ENCODE measurements around the gene CCDC88B. TPM values are rescaled to one million over a fixed set of nuclear protein-coding genes. Genes with fewer than 3 reads are reported as not detected.
"Not testable (repeated sequence)": the region's sequence is repeated elsewhere in the genome, so short reads cannot be mapped to it uniquely, and the experiment has no call there.

CCDC88B gene
- total and polyA plus RNA-seq, 2 experiments from 2014 or later, result 6.8 to 12.1 TPM

DNA sequence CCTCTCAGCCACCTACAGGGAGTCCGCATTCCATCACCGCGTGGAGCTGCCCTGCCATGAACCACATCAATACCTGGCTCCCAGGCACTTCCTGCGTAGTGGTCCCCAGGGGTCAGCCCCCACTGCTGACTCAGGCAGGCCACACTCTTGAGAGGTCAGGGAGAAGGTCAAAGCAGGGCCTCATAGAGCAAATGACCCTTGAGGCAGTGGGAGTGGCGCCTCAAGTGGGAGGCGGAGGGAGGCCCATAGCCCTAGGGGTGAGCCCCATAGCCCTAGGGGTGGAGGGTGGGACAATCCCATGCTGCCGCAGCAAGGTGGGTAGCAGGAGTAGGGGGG is 17.1 kb upstream of the CCDC88B start:
- Mint-ChIP-seq H3K9me3 (no peaks in the 10 kb centered on the region), H3K27me3 (ENCODE audit: insufficient read depth, low read depth, poor library complexity) (peaks cover 9% of the 10 kb centered on the region), H3K27ac (no peak overlapping the region), H3K4me1 (peaks cover 19% of the 10 kb centered on the region), H3K4me3 (no peak overlapping the region), H3K36me3 (ENCODE audit: low read depth) (peaks cover 25% of the 10 kb centered on the region)
- no peak overlapping the region for H3K4me2 ChIP-seq
- TF ChIP-seq, protein P1, sequence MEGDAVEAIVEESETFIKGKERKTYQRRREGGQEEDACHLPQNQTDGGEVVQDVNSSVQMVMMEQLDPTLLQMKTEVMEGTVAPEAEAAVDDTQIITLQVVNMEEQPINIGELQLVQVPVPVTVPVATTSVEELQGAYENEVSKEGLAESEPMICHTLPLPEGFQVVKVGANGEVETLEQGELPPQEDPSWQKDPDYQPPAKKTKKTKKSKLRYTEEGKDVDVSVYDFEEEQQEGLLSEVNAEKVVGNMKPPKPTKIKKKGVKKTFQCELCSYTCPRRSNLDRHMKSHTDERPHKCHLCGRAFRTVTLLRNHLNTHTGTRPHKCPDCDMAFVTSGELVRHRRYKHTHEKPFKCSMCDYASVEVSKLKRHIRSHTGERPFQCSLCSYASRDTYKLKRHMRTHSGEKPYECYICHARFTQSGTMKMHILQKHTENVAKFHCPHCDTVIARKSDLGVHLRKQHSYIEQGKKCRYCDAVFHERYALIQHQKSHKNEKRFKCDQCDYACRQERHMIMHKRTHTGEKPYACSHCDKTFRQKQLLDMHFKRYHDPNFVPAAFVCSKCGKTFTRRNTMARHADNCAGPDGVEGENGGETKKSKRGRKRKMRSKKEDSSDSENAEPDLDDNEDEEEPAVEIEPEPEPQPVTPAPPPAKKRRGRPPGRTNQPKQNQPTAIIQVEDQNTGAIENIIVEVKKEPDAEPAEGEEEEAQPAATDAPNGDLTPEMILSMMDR (conservative IDR thresholded peaks at IDR 0.05; ENCODE audit: low read depth in 2 of 2), result peak in 1 of 2 experiments; percentile 0; a peak in 1 of 4 replicates
- no peak for TF ChIP-seq ZNF331 (CRISPR knock-in tag; IDR thresholded peaks at IDR 0.05; ENCODE audit: low read depth)
- peaks cover 3% of the 10 kb centered on the region; the same call in 1 of the 2 replicates for H3K36me3 ChIP-seq (ENCODE audit: insufficient read depth)
- 0 out of 2 replicates have a peak, but pooled peaks cover 4% of the 10 kb centered on the region for H3F3A ChIP-seq (replicated peaks; ENCODE audit: low read depth)
- H3K79me2 ChIP-seq (replicated peaks; ENCODE audit: insufficient read depth), result peaks cover 9% of the 10 kb centered on the region; the same call in 1 of the 2 replicates
- H4K20me1 ChIP-seq (replicated peaks; ENCODE audit: insufficient read depth), result no peaks in the 10 kb centered on the region
- H3K4me1 ChIP-seq (ENCODE audit: insufficient read depth), result peaks cover 12% of the 10 kb centered on the region
- H3K4me3 ChIP-seq, result no peak overlapping the region
- ATAC-seq (no peak), DNase-seq (ENCODE audit: low spot score) (no peak)
- no peaks in the 10 kb centered on the region for H3K9me2 ChIP-seq (ENCODE audit: insufficient read depth)
- no peaks in the 10 kb centered on the region for H3K27me3 ChIP-seq (ENCODE audit: insufficient read depth)
- H3K27ac ChIP-seq (ENCODE audit: low read depth), result no peak overlapping the region
- no peak overlapping the region for H2AFZ ChIP-seq

DNA sequence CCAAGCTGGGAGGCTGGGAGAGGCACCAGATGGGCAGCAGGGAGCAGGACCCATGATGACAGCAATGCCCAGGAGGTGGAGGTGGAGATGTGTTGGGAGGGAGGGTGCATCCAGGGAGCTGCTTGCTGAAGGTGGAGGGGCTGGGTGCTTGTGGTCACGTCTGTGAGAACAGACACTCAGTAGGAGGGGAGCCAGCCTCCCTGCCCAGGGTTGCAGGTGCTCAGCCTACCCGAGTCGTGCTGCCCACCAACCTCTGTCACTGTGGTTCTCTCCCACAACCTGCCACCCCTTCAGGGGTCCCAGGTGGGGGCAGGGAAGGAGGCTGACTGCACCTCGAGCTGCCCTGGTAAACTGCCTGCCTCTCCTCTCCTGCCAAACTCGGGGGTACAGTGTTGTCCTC is 16.6 kb upstream of the CCDC88B start:
- ATAC-seq (no peak), DNase-seq (ENCODE audit: low spot score) (no peak)
- Histone ChIP-seq H4K20me1 (replicated peaks; ENCODE audit: insufficient read depth) (no peaks in the 10 kb centered on the region), H3K36me3 (ENCODE audit: insufficient read depth) (peaks cover 3% of the 10 kb centered on the region; the same call in 1 of the 2 replicates), H3K4me3 (no peak overlapping the region), H3K9me2 (ENCODE audit: insufficient read depth) (no peaks in the 10 kb centered on the region), H3K4me2 (no peak overlapping the region), H3K27ac (ENCODE audit: low read depth) (no peak overlapping the region), H3K79me2 (replicated peaks; ENCODE audit: insufficient read depth) (peaks cover 7% of the 10 kb centered on the region; the same call in 1 of the 2 replicates), H3K4me1 (ENCODE audit: insufficient read depth) (peaks cover 12% of the 10 kb centered on the region), H2AFZ (no peak overlapping the region), H3F3A (replicated peaks; ENCODE audit: low read depth) (0 out of 2 replicates have a peak, but pooled peaks cover 4% of the 10 kb centered on the region), H3K27me3 (ENCODE audit: insufficient read depth) (no peaks in the 10 kb centered on the region)
- H3K36me3 Mint-ChIP-seq (ENCODE audit: low read depth), result peaks cover 25% of the 10 kb centered on the region
- no peaks in the 10 kb centered on the region for H3K9me3 Mint-ChIP-seq
- peaks cover 7% of the 10 kb centered on the region for H3K27me3 Mint-ChIP-seq (ENCODE audit: insufficient read depth, low read depth, poor library complexity)
- no peak overlapping the region for H3K27ac Mint-ChIP-seq
- no peak overlapping the region for H3K4me3 Mint-ChIP-seq
- peaks cover 19% of the 10 kb centered on the region for H3K4me1 Mint-ChIP-seq
- TF ChIP-seq EZH2 (IDR thresholded peaks at IDR 0.05; ENCODE audit: low read depth, unreplicated experiment) (no peak), CREB1 (CRISPR knock-in tag; IDR thresholded peaks at IDR 0.05; ENCODE audit: low read depth) (no peak), STAT1 (IDR thresholded peaks at IDR 0.05; ENCODE audit: unreplicated experiment) (no peak), ZNF114 (CRISPR knock-in tag; IDR thresholded peaks at IDR 0.05) (no peak)
- TF ChIP-seq, protein P1 (conservative IDR thresholded peaks at IDR 0.05; ENCODE audit: low read depth in 2 of 2), result no peak
- TF ChIP-seq, protein P2, sequence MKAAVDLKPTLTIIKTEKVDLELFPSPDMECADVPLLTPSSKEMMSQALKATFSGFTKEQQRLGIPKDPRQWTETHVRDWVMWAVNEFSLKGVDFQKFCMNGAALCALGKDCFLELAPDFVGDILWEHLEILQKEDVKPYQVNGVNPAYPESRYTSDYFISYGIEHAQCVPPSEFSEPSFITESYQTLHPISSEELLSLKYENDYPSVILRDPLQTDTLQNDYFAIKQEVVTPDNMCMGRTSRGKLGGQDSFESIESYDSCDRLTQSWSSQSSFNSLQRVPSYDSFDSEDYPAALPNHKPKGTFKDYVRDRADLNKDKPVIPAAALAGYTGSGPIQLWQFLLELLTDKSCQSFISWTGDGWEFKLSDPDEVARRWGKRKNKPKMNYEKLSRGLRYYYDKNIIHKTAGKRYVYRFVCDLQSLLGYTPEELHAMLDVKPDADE (IDR thresholded peaks at IDR 0.05), result no peak

DNA sequence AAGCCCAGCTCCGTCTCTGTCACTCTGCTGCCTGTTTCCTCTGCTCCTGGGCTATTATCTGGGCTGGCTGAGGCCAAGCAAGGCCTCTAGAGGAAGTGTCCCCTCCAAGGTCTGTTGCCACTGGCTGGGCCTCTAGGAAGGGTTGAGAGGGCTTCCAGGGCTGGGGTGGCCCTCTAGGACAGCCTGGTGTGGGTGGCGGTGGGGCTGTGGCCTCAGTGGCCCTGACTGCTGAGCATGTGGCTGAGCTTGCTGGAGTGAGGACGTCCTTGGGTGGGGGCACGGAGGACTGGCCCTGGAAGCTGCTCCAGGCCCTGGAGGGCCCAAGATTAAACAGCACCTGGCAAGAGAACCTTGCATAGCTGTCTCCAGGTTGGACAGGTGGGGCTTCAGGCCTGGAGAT is 16.0 kb upstream of the CCDC88B start:
- peaks cover 17% of the 10 kb centered on the region for H3K4me1 Mint-ChIP-seq
- not testable (repeated sequence) for H3K79me2 ChIP-seq (replicated peaks; ENCODE audit: insufficient read depth); H3F3A ChIP-seq (replicated peaks; ENCODE audit: low read depth); H2AFZ ChIP-seq; DNase-seq (ENCODE audit: low spot score); H3K4me2 ChIP-seq; H3K4me3 Mint-ChIP-seq; H3K36me3 ChIP-seq (ENCODE audit: insufficient read depth); H3K27me3 Mint-ChIP-seq (ENCODE audit: insufficient read depth, low read depth, poor library complexity); ATAC-seq; H3K9me3 Mint-ChIP-seq; H3K4me3 ChIP-seq; H4K20me1 ChIP-seq (replicated peaks; ENCODE audit: insufficient read depth); H3K4me1 ChIP-seq (ENCODE audit: insufficient read depth); H3K27me3 ChIP-seq (ENCODE audit: insufficient read depth); H3K27ac Mint-ChIP-seq; H3K9me2 ChIP-seq (ENCODE audit: insufficient read depth); H3K27ac ChIP-seq (ENCODE audit: low read depth)
- H3K36me3 Mint-ChIP-seq (ENCODE audit: low read depth), result peaks cover 25% of the 10 kb centered on the region
